HEK293 (cell line): ENCODE measurements around the gene EGFLAM.

Source experiments
- CTCF ChIA-PET: fragments of 350-600 bp; formaldehyde crosslinking; extraction: SDS; loops from one replicate; lab custom pipeline; 2021; ENCODE audit warnings: antibody characterized with exemption; lab: Yijun Ruan, JAX
- POLR2A ChIA-PET: fragments of 300-600 bp; formaldehyde crosslinking; extraction: SDS; loops from one replicate; lab custom pipeline; 2020; ENCODE audit warnings: antibody characterized with exemption, inconsistent platforms; lab: Yijun Ruan, JAX
- H3K27ac ChIP-seq: fragments of 200-500 bp; sonication (Bioruptor generic); 2 replicates; pipeline ENCODE4 v1.5.1; 2014; ENCODE audit warnings: low read depth, low read length, control low read depth, inconsistent platforms; ENCODE audit errors: extremely low read depth
- H3K36me3 ChIP-seq, 2 experiments: fragments of 200-500 bp in 1 of 2; sonication (Bioruptor generic) in 1 of 2; 1 replicate in 1 of 2; 2 replicates in 1 of 2; pipeline ENCODE4 v1.5.1; 2014 to 2017; ENCODE audit warnings: inconsistent platforms in 2 of 2, low read length in 2 of 2; ENCODE audit not compliant: control insufficient read depth in 2 of 2, insufficient read depth in 1 of 2
- H3K4me1 ChIP-seq: fragments of 200-500 bp; sonication (Bioruptor generic); 2 replicates; pipeline ENCODE4 v1.5.1; 2014; ENCODE audit warnings: mild to moderate bottlenecking, low read length, inconsistent platforms; ENCODE audit not compliant: control insufficient read depth, insufficient read depth
- H3K4me3 ChIP-seq: 2 replicates; pipeline ENCODE4 v1.5.1; 2011; ENCODE audit warnings: low read depth, mild to moderate bottlenecking, control low read depth, low read length, moderate library complexity
- H3K9me3 ChIP-seq: fragments of 200-500 bp; sonication (Bioruptor generic); 2 replicates; pipeline ENCODE4 v1.5.1; 2014; ENCODE audit warnings: low read depth, low read length, inconsistent platforms; ENCODE audit not compliant: control insufficient read depth, insufficient read depth
- EGR2 ChIP-seq: fragments of 450-650 bp; formaldehyde crosslinking; IDR thresholded peaks from 2 replicates; pipeline ENCODE4 v1.5.1; 2016; ENCODE audit warnings: low read depth, missing biosample characterization, missing genetic modification characterization
- ELK4 ChIP-seq: IDR thresholded peaks from 2 replicates; pipeline ENCODE4 v1.6.1; 2011; ENCODE audit warnings: mild to moderate bottlenecking, low read depth, low read length, borderline replicate concordance
- GFI1B ChIP-seq: fragments of 450-650 bp; formaldehyde crosslinking; IDR thresholded peaks from 2 replicates; pipeline ENCODE4 v1.5.1; 2016; ENCODE audit warnings: missing biosample characterization, missing genetic modification characterization
- KLF17 ChIP-seq: fragments of 450-650 bp; formaldehyde crosslinking; IDR thresholded peaks from 2 replicates; pipeline ENCODE4 v1.5.1; 2016; ENCODE audit warnings: missing biosample characterization, missing genetic modification characterization
- KLF8 ChIP-seq: fragments of 450-650 bp; formaldehyde crosslinking; IDR thresholded peaks from 2 replicates; pipeline ENCODE4 v1.5.1; 2016; ENCODE audit warnings: missing biosample characterization, missing genetic modification characterization
- SP7 ChIP-seq: fragments of 450-650 bp; formaldehyde crosslinking; IDR thresholded peaks from 2 replicates; pipeline ENCODE4 v1.5.1; 2016; ENCODE audit warnings: missing biosample characterization, missing genetic modification characterization
- WT1 ChIP-seq: fragments of 450-650 bp; formaldehyde crosslinking; IDR thresholded peaks from 2 replicates; pipeline ENCODE4 v1.5.1; 2016; ENCODE audit warnings: missing biosample characterization, missing genetic modification characterization
- ZBTB1 ChIP-seq: fragments of 450-650 bp; formaldehyde crosslinking; IDR thresholded peaks from 2 replicates; pipeline ENCODE4 v1.5.1; 2016; ENCODE audit warnings: missing biosample characterization, missing genetic modification characterization
- ZBTB44 ChIP-seq: fragments of 450-650 bp; IDR thresholded peaks from 2 replicates; pipeline ENCODE4 v1.5.1; 2018; ENCODE audit warnings: missing biosample characterization, mild to moderate bottlenecking, missing genetic modification characterization
- ZFP3 ChIP-seq: fragments of 450-650 bp; formaldehyde crosslinking; IDR thresholded peaks from 2 replicates; pipeline ENCODE4 v1.5.1; 2016; ENCODE audit warnings: low read depth, missing biosample characterization, missing genetic modification characterization
- ZFP69B ChIP-seq: fragments of 450-650 bp; formaldehyde crosslinking; IDR thresholded peaks from 2 replicates; pipeline ENCODE4 v1.5.1; 2016; ENCODE audit warnings: missing biosample characterization, missing genetic modification characterization
- ZNF138 ChIP-seq: fragments of 450-650 bp; formaldehyde crosslinking; IDR thresholded peaks from 2 replicates; pipeline ENCODE4 v1.5.1; 2016; ENCODE audit warnings: missing biosample characterization, missing genetic modification characterization, borderline replicate concordance
- ZNF146 ChIP-seq: fragments of 450-650 bp; formaldehyde crosslinking; IDR thresholded peaks from 2 replicates; pipeline ENCODE4 v1.5.1; 2016; ENCODE audit warnings: missing biosample characterization, missing genetic modification characterization
- ZNF157 ChIP-seq: fragments of 450-650 bp; formaldehyde crosslinking; IDR thresholded peaks from 2 replicates; pipeline ENCODE4 v1.5.1; 2016; ENCODE audit warnings: missing biosample characterization, missing genetic modification characterization
- ZNF175 ChIP-seq: fragments of 450-650 bp; formaldehyde crosslinking; IDR thresholded peaks from 2 replicates; pipeline ENCODE4 v1.5.1; 2016; ENCODE audit warnings: missing biosample characterization, missing genetic modification characterization
- ZNF26 ChIP-seq: fragments of 450-650 bp; formaldehyde crosslinking; IDR thresholded peaks from 2 replicates; pipeline ENCODE4 v1.5.1; 2016; ENCODE audit warnings: missing biosample characterization, missing genetic modification characterization
- ZNF274 ChIP-seq, 2 experiments: fragments of 200-500 bp in 1 of 2; fragments of 450-650 bp in 1 of 2; sonication (Bioruptor generic) in 1 of 2; formaldehyde crosslinking in 1 of 2; IDR thresholded peaks; 2 replicates each; pipeline versions ENCODE4 v1.5.1 to v1.6.1; 2014 to 2016; ENCODE audit warnings: borderline replicate concordance in 1 of 2, inconsistent platforms in 1 of 2, low read length in 1 of 2, missing biosample characterization in 1 of 2, missing genetic modification characterization in 1 of 2
- ZNF280C ChIP-seq: fragments of 450-650 bp; formaldehyde crosslinking; IDR thresholded peaks from 2 replicates; pipeline ENCODE4 v1.5.1; 2016; ENCODE audit warnings: missing biosample characterization, missing genetic modification characterization
- ZNF302 ChIP-seq: fragments of 450-650 bp; formaldehyde crosslinking; IDR thresholded peaks from 2 replicates; pipeline ENCODE4 v1.5.1; 2016; ENCODE audit warnings: missing biosample characterization, missing genetic modification characterization, low read depth
- ZNF37A ChIP-seq: fragments of 450-650 bp; IDR thresholded peaks from 2 replicates; pipeline ENCODE4 v1.5.1; 2018; ENCODE audit warnings: missing biosample characterization, missing genetic modification characterization
- ZNF416 ChIP-seq: fragments of 450-650 bp; formaldehyde crosslinking; IDR thresholded peaks from 2 replicates; pipeline ENCODE4 v1.5.1; 2016; ENCODE audit warnings: missing biosample characterization, missing genetic modification characterization
- ZNF510 ChIP-seq: fragments of 450-650 bp; formaldehyde crosslinking; IDR thresholded peaks from 2 replicates; pipeline ENCODE4 v1.5.1; 2018; ENCODE audit warnings: mild to moderate bottlenecking, missing genetic modification characterization, missing biosample characterization; ENCODE audit not compliant: insufficient replicate concordance
- ZNF549 ChIP-seq: fragments of 450-650 bp; IDR thresholded peaks from 2 replicates; pipeline ENCODE4 v1.5.1; 2018; ENCODE audit warnings: missing biosample characterization, missing genetic modification characterization, mild to moderate bottlenecking, inconsistent platforms, moderate library complexity
- ZNF629 ChIP-seq: fragments of 450-650 bp; formaldehyde crosslinking; IDR thresholded peaks from 2 replicates; pipeline ENCODE4 v1.5.1; 2017; ENCODE audit warnings: missing biosample characterization, missing genetic modification characterization
- ZNF664 ChIP-seq: fragments of 450-650 bp; formaldehyde crosslinking; IDR thresholded peaks from 2 replicates; pipeline ENCODE4 v1.5.1; 2016; ENCODE audit warnings: missing biosample characterization, missing genetic modification characterization
- ZNF701 ChIP-seq: fragments of 450-650 bp; formaldehyde crosslinking; IDR thresholded peaks from 2 replicates; pipeline ENCODE4 v1.5.1; 2016; ENCODE audit warnings: missing biosample characterization, missing genetic modification characterization
- ZNF768 ChIP-seq: fragments of 450-650 bp; formaldehyde crosslinking; IDR thresholded peaks from 2 replicates; pipeline ENCODE4 v1.5.1; 2018; ENCODE audit warnings: missing biosample characterization, mild to moderate bottlenecking, missing genetic modification characterization
- ZNF776 ChIP-seq: fragments of 450-650 bp; formaldehyde crosslinking; IDR thresholded peaks from 2 replicates; pipeline ENCODE4 v1.5.0; 2017; ENCODE audit warnings: missing biosample characterization, missing genetic modification characterization, borderline replicate concordance
- TF ChIP-seq, protein P1 (sequence below): fragments of 450-650 bp; formaldehyde crosslinking; IDR thresholded peaks from 2 replicates; pipeline ENCODE4 v1.5.1; 2017; ENCODE audit warnings: missing biosample characterization, missing genetic modification characterization

The EGFLAM gene

DNA sequence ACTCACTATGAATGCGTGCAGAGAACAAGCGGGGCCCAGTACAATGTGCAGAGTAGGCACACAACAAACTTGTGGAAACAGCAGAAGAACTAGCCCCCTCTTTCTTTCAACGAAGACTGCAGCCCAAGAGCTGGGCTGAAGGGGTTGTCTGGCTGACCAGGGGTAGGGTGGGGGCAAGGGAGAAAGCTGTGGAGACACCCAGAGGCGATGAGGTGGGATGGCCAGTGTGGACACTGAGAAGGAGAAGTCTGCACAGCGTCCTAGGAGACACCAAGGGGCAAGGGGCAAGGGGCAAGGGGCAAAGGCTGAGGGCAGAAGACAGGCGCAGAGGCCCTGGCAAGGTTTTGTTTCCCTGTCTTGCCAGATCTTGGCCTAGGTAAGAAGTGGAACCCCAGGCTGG, 235.8 kb downstream of the EGFLAM start:
- TF ChIP-seq ZNF549 (tag by site-specific recombination), result no peak
- TF ChIP-seq ZFP69B (tag by site-specific recombination), result no peak
- no peak for TF ChIP-seq ZNF175 (tag by site-specific recombination)
- no peak for TF ChIP-seq ZNF37A (tag by site-specific recombination)
- no peak for TF ChIP-seq ZNF664
- no peak for TF ChIP-seq ZNF768 (tag by site-specific recombination)
- TF ChIP-seq EGR2, result no peak
- no peak for TF ChIP-seq KLF8 (tag by site-specific recombination)
- no peak for TF ChIP-seq ZNF280C (tag by site-specific recombination)
- no peak for TF ChIP-seq ZNF274 (IDR thresholded peaks at IDR 0.05; ENCODE audit: low read length)
- TF ChIP-seq ZNF274 (tag by site-specific recombination; IDR thresholded peaks at IDR 0.05; ENCODE audit: borderline replicate concordance), result no peak
- TF ChIP-seq ZNF776, result no peak
- TF ChIP-seq GFI1B, result no peak
- no peak for TF ChIP-seq ZBTB1 (tag by site-specific recombination)
- TF ChIP-seq SP7, result no peak
- no peak for TF ChIP-seq ZNF26 (tag by site-specific recombination)
- TF ChIP-seq, protein P1, sequence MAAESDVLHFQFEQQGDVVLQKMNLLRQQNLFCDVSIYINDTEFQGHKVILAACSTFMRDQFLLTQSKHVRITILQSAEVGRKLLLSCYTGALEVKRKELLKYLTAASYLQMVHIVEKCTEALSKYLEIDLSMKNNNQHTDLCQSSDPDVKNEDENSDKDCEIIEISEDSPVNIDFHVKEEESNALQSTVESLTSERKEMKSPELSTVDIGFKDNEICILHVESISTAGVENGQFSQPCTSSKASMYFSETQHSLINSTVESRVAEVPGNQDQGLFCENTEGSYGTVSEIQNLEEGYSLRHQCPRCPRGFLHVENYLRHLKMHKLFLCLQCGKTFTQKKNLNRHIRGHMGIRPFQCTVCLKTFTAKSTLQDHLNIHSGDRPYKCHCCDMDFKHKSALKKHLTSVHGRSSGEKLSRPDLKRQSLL, result no peak
- TF ChIP-seq ZFP3 (tag by site-specific recombination), result no peak
- TF ChIP-seq ZNF157, result no peak
- no peak for TF ChIP-seq ZNF629 (tag by site-specific recombination)
- Histone ChIP-seq H3K36me3 (peaks cover 18 to 21% of the 10 kb centered on the region in 2 experiments), H3K4me3 (no peak overlapping the region), H3K27ac (no peak overlapping the region), H3K4me1 (no peaks in the 10 kb centered on the region), H3K9me3 (no peaks in the 10 kb centered on the region)
- ChIA-PET POLR2A (no interaction called here), CTCF (interaction anchor here (0.6 to 0.7 kb wide), 2 partner anchors 53 to 1243 kb away, joined by 3 to 6 read pairs; no protein-coding TSS in a partner anchor)

DNA sequence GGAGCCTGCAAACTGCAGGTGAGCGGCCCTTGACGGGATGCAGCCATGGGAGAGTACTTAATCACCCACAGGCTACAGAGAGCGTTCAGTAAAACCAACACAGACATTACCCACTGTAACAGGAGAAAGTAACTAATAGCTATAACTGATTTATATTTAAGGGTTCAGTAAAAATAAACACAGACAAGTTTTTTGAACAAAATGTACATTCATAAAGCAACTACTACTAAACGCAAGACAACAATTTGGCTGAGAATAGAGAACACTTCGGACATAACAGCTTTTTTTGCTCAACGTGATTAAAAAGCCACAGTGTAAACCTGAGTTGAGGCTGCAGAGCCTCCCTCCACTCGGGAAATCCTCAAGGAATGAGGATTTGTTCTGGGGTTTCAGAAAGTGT, 236.4 kb downstream of the EGFLAM start:
- Histone ChIP-seq H3K36me3 (peaks cover 16 to 18% of the 10 kb centered on the region in 2 experiments), H3K9me3 (no peaks in the 10 kb centered on the region), H3K4me1 (no peaks in the 10 kb centered on the region), H3K27ac (no peak overlapping the region), H3K4me3 (no peak overlapping the region)
- POLR2A ChIA-PET, result no interaction called here
- CTCF ChIA-PET, result interaction anchor here (0.6 to 1.4 kb wide), 7 partner anchors 9 to 1244 kb away, joined by 3 to 6 read pairs (median 3); no protein-coding TSS in a partner anchor
- TF ChIP-seq ZNF701 (tag by site-specific recombination) (no peak), KLF17 (no peak), WT1 (tag by site-specific recombination) (no peak), ZNF146 (tag by site-specific recombination) (no peak), ZNF302 (tag by site-specific recombination) (no peak), SP7 (no peak), ZNF416 (tag by site-specific recombination) (no peak), ZNF138 (tag by site-specific recombination) (no peak), ZNF510 (no peak), ZBTB44 (tag by site-specific recombination) (no peak), ELK4 (no peak)
